Effector memory CD4-positive, alpha-beta T cell (primary cell): ENCODE measurements around the gene APOBR.

Experiments
- DNase-seq, 3 donors: peaks; one replicate each; pipeline ENCODE4 v3.0.0-alpha.2; 2020
- H3K27ac ChIP-seq: 2 replicates; pipeline ENCODE4 v1.7.0; 2013; ENCODE audit warnings: mild to moderate bottlenecking, low read length, moderate library complexity; ENCODE audit not compliant: insufficient read depth, poor library complexity, severe bottlenecking
- H3K27me3 ChIP-seq: replicated peaks from 2 replicates; pipeline ENCODE4 v1.7.0; 2013; ENCODE audit warnings: mild to moderate bottlenecking, low read length; ENCODE audit not compliant: insufficient read depth, control insufficient read depth, poor library complexity, severe bottlenecking
- H3K36me3 ChIP-seq: 2 replicates; pipeline ENCODE4 v1.7.0; 2013; ENCODE audit warnings: mild to moderate bottlenecking, low read length, moderate library complexity; ENCODE audit not compliant: control insufficient read depth, insufficient read depth
- H3K4me1 ChIP-seq: 2 replicates; pipeline ENCODE4 v1.7.0; 2013; ENCODE audit warnings: low read length, mild to moderate bottlenecking; ENCODE audit not compliant: control insufficient read depth, insufficient read depth, poor library complexity, severe bottlenecking
- H3K4me3 ChIP-seq: 2 replicates; pipeline ENCODE4 v1.7.0; 2013; ENCODE audit warnings: low read length, low read depth, mild to moderate bottlenecking; ENCODE audit not compliant: insufficient read depth, poor library complexity, severe bottlenecking
- H3K9me3 ChIP-seq: 2 replicates; pipeline ENCODE4 v1.7.0; 2013; ENCODE audit warnings: mild to moderate bottlenecking, low read length, moderate library complexity; ENCODE audit not compliant: control insufficient read depth

APOBR gene

GRCh38 chr16:28511031-28511430 lies 16.6 kb downstream of the APOBR start:
- Histone ChIP-seq H3K36me3 (no peaks in the 10 kb centered on the region), H3K4me3 (no peak overlapping the region), H3K27me3 (no peaks in the 10 kb centered on the region), H3K9me3 (no peaks in the 10 kb centered on the region), H3K4me1 (peaks cover 9% of the 10 kb centered on the region), H3K27ac (no peak overlapping the region)
- DNase-seq: no peak

- Histone ChIP-seq H3K4me3 (no peak overlapping the region), H3K36me3 (no peaks in the 10 kb centered on the region), H3K4me1 (peaks cover 9% of the 10 kb centered on the region), H3K9me3 (no peaks in the 10 kb centered on the region), H3K27ac (no peak overlapping the region), H3K27me3 (no peaks in the 10 kb centered on the region)
- DNase-seq: no peak
Measured at GRCh38 chr16:28511801-28512789, 17.7 kb downstream of the APOBR start.

GRCh38 chr16:28513484-28514181 lies 19.2 kb downstream of the APOBR start:
- Histone ChIP-seq H3K36me3 (no peaks in the 10 kb centered on the region), H3K27ac (no peak overlapping the region), H3K4me3 (no peak overlapping the region), H3K4me1 (no peaks in the 10 kb centered on the region), H3K9me3 (no peaks in the 10 kb centered on the region), H3K27me3 (no peaks in the 10 kb centered on the region)
- no peak for DNase-seq

GRCh38 chr16:28514246-28514645 lies 19.8 kb downstream of the APOBR start:
- H3K4me3 ChIP-seq: no peak overlapping the region
- H3K27me3 ChIP-seq: no peaks in the 10 kb centered on the region
- no peaks in the 10 kb centered on the region for H3K4me1 ChIP-seq
- H3K36me3 ChIP-seq: no peaks in the 10 kb centered on the region
- DNase-seq: no peak
- no peaks in the 10 kb centered on the region for H3K9me3 ChIP-seq
- H3K27ac ChIP-seq: no peak overlapping the region

DNA sequence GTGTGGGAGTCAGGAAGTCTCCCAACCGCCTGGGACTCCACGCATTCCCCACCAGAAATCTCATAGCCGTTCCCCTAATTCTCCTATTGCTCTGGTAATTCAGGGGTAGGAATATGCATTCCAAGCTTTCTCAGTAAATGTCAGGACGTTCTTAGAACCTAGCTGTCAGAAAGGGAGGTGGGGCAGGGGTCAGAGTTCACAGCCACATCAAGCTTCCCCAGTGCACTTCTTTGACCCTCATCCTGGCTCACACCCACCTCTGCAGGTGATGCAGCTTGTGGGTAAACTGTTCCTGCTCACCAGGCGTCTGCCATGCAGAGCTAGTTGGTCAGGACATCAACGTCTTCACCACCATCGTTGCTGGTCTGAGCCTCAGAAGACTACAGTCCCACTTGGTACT lies 26.2 kb downstream of the APOBR start:
- no peaks in the 10 kb centered on the region for H3K36me3 ChIP-seq
- no peaks in the 10 kb centered on the region for H3K4me1 ChIP-seq
- no peak for DNase-seq
- H3K4me3 ChIP-seq: no peak overlapping the region
- H3K9me3 ChIP-seq: no peaks in the 10 kb centered on the region
- no peak overlapping the region for H3K27ac ChIP-seq
- no peaks in the 10 kb centered on the region for H3K27me3 ChIP-seq

- Histone ChIP-seq H3K9me3 (no peaks in the 10 kb centered on the region), H3K27ac (no peak overlapping the region), H3K36me3 (no peaks in the 10 kb centered on the region), H3K27me3 (no peaks in the 10 kb centered on the region), H3K4me3 (no peak overlapping the region), H3K4me1 (no peaks in the 10 kb centered on the region)
- DNase-seq: no peak
Measured at GRCh38 chr16:28521436-28521835, 27.0 kb downstream of the APOBR start.

DNA sequence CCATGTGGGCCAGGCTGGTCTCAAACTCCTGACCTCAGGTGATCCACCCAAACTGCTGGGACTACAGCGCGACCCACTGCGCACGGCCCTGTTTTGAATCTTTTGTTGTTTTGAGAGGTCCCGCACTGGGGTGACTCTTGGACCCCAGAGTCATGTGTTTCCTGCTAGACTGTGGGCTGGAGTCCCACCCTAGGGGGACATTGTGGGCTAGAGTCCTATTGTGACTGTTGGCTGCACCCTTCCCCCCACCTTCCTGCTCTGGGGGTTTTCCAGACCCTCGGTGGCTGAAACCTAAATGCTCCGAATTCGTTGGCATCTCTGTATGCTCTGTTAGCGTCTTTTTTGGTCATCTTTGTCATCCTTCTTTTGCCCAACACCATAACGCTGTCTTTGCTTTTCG lies 28.3 kb downstream of the APOBR start:
- Histone ChIP-seq H3K4me3 (no peak overlapping the region), H3K36me3 (no peaks in the 10 kb centered on the region), H3K4me1 (no peaks in the 10 kb centered on the region), H3K9me3 (no peaks in the 10 kb centered on the region), H3K27ac (no peak overlapping the region), H3K27me3 (no peaks in the 10 kb centered on the region)
- no peak for DNase-seq

GRCh38 chr16:28524681-28525171 lies 30.3 kb downstream of the APOBR start:
- no peaks in the 10 kb centered on the region for H3K9me3 ChIP-seq
- no peak for DNase-seq
- H3K27me3 ChIP-seq: no peaks in the 10 kb centered on the region
- no peaks in the 10 kb centered on the region for H3K36me3 ChIP-seq
- no peaks in the 10 kb centered on the region for H3K4me1 ChIP-seq
- H3K27ac ChIP-seq: no peak overlapping the region
- H3K4me3 ChIP-seq: no peak overlapping the region

- no peaks in the 10 kb centered on the region for H3K27me3 ChIP-seq
- H3K4me3 ChIP-seq: no peak overlapping the region
- DNase-seq: no peak
- no peaks in the 10 kb centered on the region for H3K9me3 ChIP-seq
- H3K27ac ChIP-seq: no peak overlapping the region
- no peaks in the 10 kb centered on the region for H3K4me1 ChIP-seq
- H3K36me3 ChIP-seq: no peaks in the 10 kb centered on the region
Measured at GRCh38 chr16:28526201-28527099, 32.0 kb downstream of the APOBR start.
